Esophagus muscularis mucosa (tissue), 3 donors: ENCODE measurements around the gene C22orf42.

Experiments
- EP300 ChIP-seq: sonication (generic); formaldehyde crosslinking; IDR thresholded peaks from one replicate; pipeline ENCODE4 v1.6.1; 2017; ENCODE audit warnings: antibody characterized with exemption
- POLR2A ChIP-seq: fragments of 450-650 bp; IDR thresholded peaks from one replicate; pipeline ENCODE4 v1.6.1; 2017; ENCODE audit warnings: antibody characterized with exemption, moderate library complexity, mild to moderate bottlenecking, low read depth
- POLR2AphosphoS5 ChIP-seq, 2 donors: sonication (generic); formaldehyde crosslinking; IDR thresholded peaks; one replicate each; pipeline ENCODE4 v1.6.1; 2017; ENCODE audit warnings: antibody characterized with exemption in 2 of 2

- TF ChIP-seq POLR2A (no peak), EP300 (no peak), POLR2AphosphoS5 (IDR thresholded peaks at IDR 0.05) (no peak)
These were observed 18.2 kb upstream of the C22orf42 start for GRCh38 chr22:32177221-32177765.
